MM.1S (cell line): ENCODE results near the gene MITF.

ENCODE experiments used
- CTCF ChIP-seq: fragments of 300-600 bp; sonication (generic); IDR thresholded peaks from 2 replicates; pipeline ENCODE4 v1.5.1; 2016; ENCODE audit warnings: antibody characterized with exemption, low read length, mixed read lengths
- EZH2 ChIP-seq: fragments of 300-600 bp; sonication (generic); optimal IDR thresholded peaks from 2 replicates; pipeline ENCODE3; 2017; ENCODE audit warnings: low read depth, mild to moderate bottlenecking, antibody characterized with exemption, low read length, mixed read lengths
- EZH2phosphoT487 ChIP-seq: fragments of 300-600 bp; sonication (generic); IDR thresholded peaks from 2 replicates; pipeline ENCODE4 v1.6.1; 2018; ENCODE audit warnings: antibody characterized with exemption, low read length

GRCh38 chr3:69805491-69805890 is 66.2 kb downstream of the MITF start:
- TF ChIP-seq EZH2 (no peak), CTCF (no peak), EZH2phosphoT487 (no peak)
